Loucy (cell line): ENCODE results near the gene AGFG1.

Source experiments
- H2AFZ ChIP-seq: fragments of 200-600 bp; sonication (generic); 2 replicates; pipeline ENCODE4 v1.6.0; 2016; ENCODE audit warnings: antibody characterized with exemption, mild to moderate bottlenecking, low read length, moderate library complexity
- H3F3A ChIP-seq: fragments of 200-600 bp; 2 replicates; pipeline ENCODE4 v1.6.0; 2016; ENCODE audit warnings: antibody characterized with exemption, low read depth, mild to moderate bottlenecking
- H3K27me3 ChIP-seq: fragments of 200-600 bp; sonication (generic); 2 replicates; pipeline ENCODE4 v1.6.1; 2014; ENCODE audit warnings: low read length, mild to moderate bottlenecking; ENCODE audit not compliant: insufficient read depth, poor library complexity, severe bottlenecking
- H3K36me3 ChIP-seq: fragments of 200-600 bp; sonication (generic); 2 replicates; pipeline ENCODE4 v1.6.1; 2016; ENCODE audit warnings: low read length; ENCODE audit not compliant: insufficient read depth
- H3K4me1 ChIP-seq: fragments of 200-600 bp; sonication (generic); 2 replicates; pipeline ENCODE4 v1.5.1; 2014; ENCODE audit warnings: low read length, mild to moderate bottlenecking; ENCODE audit not compliant: insufficient read depth, poor library complexity, severe bottlenecking
- H3K4me2 ChIP-seq: fragments of 200-600 bp; sonication (generic); 2 replicates; pipeline ENCODE4 v1.6.0; 2014; ENCODE audit warnings: antibody characterized with exemption, low read length, low read depth, mild to moderate bottlenecking; ENCODE audit not compliant: poor library complexity, severe bottlenecking
- H3K4me3 ChIP-seq: fragments of 200-600 bp; sonication (generic); 2 replicates; pipeline ENCODE4 v1.5.1; 2014; ENCODE audit warnings: low read length, mild to moderate bottlenecking, mixed read lengths; ENCODE audit not compliant: poor library complexity, severe bottlenecking
- H3K79me2 ChIP-seq: fragments of 200-600 bp; sonication (generic); 2 replicates; pipeline ENCODE4 v1.6.1; 2014; ENCODE audit warnings: low read length; ENCODE audit not compliant: insufficient read depth
- H3K9ac ChIP-seq: fragments of 200-600 bp; sonication (generic); 2 replicates; pipeline ENCODE4 v1.6.0; 2014; ENCODE audit warnings: mild to moderate bottlenecking, low read depth, low read length, moderate library complexity; ENCODE audit not compliant: poor library complexity, severe bottlenecking
- H3K9me2 ChIP-seq: fragments of 200-600 bp; sonication (generic); replicated peaks from 2 replicates; pipeline ENCODE4 v1.6.1; 2016; ENCODE audit warnings: low read depth, low read length, mixed read lengths
- H3K9me3 ChIP-seq: fragments of 200-600 bp; sonication (generic); 2 replicates; pipeline ENCODE4 v1.6.1; 2014; ENCODE audit warnings: mild to moderate bottlenecking, antibody characterized with exemption, low read length, low read depth; ENCODE audit not compliant: insufficient read depth
- H4K20me1 ChIP-seq: fragments of 200-600 bp; sonication (generic); 2 replicates; pipeline ENCODE4 v1.6.0; 2014; ENCODE audit warnings: antibody characterized with exemption, low read length, mild to moderate bottlenecking; ENCODE audit not compliant: insufficient read depth, poor library complexity, severe bottlenecking
- EZH2phosphoT487 ChIP-seq: fragments of 200-600 bp; IDR thresholded peaks from 2 replicates; pipeline ENCODE4 v1.6.1; 2018; ENCODE audit warnings: antibody characterized with exemption, mild to moderate bottlenecking, moderate library complexity, borderline replicate concordance
- TF ChIP-seq, protein P1 (sequence below): fragments of 200-600 bp; sonication (generic); conservative IDR thresholded peaks from 2 replicates; pipeline ENCODE4 v1.5.1; 2014; ENCODE audit warnings: mild to moderate bottlenecking, antibody characterized with exemption, low read length

The AGFG1 gene

DNA sequence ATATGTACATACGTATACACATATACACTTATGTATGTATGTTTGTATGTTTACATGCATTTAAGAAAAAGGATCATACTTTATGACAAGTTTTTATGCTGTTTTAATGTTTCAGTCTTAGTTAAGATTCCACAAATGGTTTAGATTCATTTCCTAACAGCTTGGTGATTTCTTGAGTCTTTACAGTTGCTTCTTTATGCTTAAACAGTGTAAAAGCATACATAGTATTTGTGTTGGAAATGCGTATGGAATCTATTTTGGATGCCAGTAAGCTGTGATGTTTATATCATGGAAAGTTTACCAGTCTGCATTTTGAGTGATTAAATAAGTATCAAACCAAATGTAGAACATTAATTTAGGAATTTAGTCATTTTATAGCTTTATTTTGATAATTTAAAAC is 55.4 kb downstream of the AGFG1 start:
- H3K27me3 ChIP-seq, result no peaks in the 10 kb centered on the region
- no peak overlapping the region for H3K4me3 ChIP-seq
- peaks cover 82% of the 10 kb centered on the region for H3K36me3 ChIP-seq
- peaks cover 7% of the 10 kb centered on the region; the same call in 1 of the 2 replicates for H3K79me2 ChIP-seq
- no peak overlapping the region for H2AFZ ChIP-seq
- TF ChIP-seq, protein P1, sequence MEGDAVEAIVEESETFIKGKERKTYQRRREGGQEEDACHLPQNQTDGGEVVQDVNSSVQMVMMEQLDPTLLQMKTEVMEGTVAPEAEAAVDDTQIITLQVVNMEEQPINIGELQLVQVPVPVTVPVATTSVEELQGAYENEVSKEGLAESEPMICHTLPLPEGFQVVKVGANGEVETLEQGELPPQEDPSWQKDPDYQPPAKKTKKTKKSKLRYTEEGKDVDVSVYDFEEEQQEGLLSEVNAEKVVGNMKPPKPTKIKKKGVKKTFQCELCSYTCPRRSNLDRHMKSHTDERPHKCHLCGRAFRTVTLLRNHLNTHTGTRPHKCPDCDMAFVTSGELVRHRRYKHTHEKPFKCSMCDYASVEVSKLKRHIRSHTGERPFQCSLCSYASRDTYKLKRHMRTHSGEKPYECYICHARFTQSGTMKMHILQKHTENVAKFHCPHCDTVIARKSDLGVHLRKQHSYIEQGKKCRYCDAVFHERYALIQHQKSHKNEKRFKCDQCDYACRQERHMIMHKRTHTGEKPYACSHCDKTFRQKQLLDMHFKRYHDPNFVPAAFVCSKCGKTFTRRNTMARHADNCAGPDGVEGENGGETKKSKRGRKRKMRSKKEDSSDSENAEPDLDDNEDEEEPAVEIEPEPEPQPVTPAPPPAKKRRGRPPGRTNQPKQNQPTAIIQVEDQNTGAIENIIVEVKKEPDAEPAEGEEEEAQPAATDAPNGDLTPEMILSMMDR, result no peak
- no peak for TF ChIP-seq EZH2phosphoT487
- H4K20me1 ChIP-seq, result peaks cover 1% of the 10 kb centered on the region
- H3K9ac ChIP-seq, result no peak overlapping the region
- H3K9me3 ChIP-seq, result no peaks in the 10 kb centered on the region
- no peak overlapping the region for H3K4me2 ChIP-seq
- H3F3A ChIP-seq, result no peaks in the 10 kb centered on the region
- no peaks in the 10 kb centered on the region for H3K4me1 ChIP-seq
- H3K9me2 ChIP-seq, result no peaks in the 10 kb centered on the region

DNA sequence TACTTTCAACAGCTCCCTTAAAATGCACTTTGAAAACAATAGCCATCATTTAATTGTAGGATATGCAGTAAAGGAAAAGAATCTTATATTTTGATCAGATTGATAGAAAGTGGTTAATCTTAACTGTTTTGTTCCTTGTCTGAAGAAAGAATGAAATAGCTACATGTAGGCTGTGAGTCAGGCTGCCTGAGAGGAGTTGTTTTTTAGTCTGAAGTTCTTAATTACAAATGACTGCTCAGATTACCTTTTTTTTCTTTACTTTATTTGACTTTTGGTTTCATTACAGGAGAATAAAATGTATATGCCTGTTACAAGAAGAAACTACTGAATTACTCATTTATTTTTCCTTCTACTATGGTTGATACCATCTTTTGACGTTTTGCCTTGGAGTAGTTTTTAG is 56.8 kb downstream of the AGFG1 start:
- no peak overlapping the region for H3K9ac ChIP-seq
- peaks cover 88% of the 10 kb centered on the region for H3K36me3 ChIP-seq
- H4K20me1 ChIP-seq, result no peaks in the 10 kb centered on the region
- H3K4me2 ChIP-seq, result no peak overlapping the region
- TF ChIP-seq EZH2phosphoT487, result no peak
- TF ChIP-seq, protein P1, result no peak
- H3K9me2 ChIP-seq, result no peaks in the 10 kb centered on the region
- H3K79me2 ChIP-seq, result no peaks in the 10 kb centered on the region; the same call in 1 of the 2 replicates
- H3K27me3 ChIP-seq, result no peaks in the 10 kb centered on the region
- H3F3A ChIP-seq, result no peaks in the 10 kb centered on the region
- no peak overlapping the region for H3K4me3 ChIP-seq
- no peak overlapping the region for H2AFZ ChIP-seq
- no peaks in the 10 kb centered on the region for H3K9me3 ChIP-seq
- H3K4me1 ChIP-seq, result no peaks in the 10 kb centered on the region

DNA sequence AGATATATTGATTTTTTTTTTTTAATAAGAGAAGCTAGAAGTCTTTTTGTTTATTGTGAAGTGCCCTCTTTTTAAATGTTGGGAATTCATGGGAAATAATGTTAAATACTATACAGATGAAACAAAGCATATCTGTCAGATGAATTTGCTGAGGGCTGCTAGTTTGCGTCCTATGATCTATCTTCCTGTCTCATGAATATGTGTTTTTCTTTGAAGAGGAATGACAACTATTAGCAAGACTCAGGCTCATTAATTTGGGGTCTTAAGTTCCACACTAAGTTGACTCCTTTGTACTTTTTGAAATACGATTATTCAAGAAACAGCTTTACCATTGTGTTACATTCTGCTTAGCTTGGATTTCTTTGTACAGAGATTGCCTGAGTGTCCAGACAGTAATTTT is 57.9 kb downstream of the AGFG1 start:
- no peak overlapping the region for H2AFZ ChIP-seq
- H3K9me2 ChIP-seq, result no peaks in the 10 kb centered on the region
- H3K27me3 ChIP-seq, result no peaks in the 10 kb centered on the region
- no peaks in the 10 kb centered on the region for H3K4me1 ChIP-seq
- H3K79me2 ChIP-seq, result no peaks in the 10 kb centered on the region
- TF ChIP-seq EZH2phosphoT487, result no peak
- TF ChIP-seq, protein P1, result no peak
- no peaks in the 10 kb centered on the region for H4K20me1 ChIP-seq
- H3K9me3 ChIP-seq, result no peaks in the 10 kb centered on the region
- no peak overlapping the region for H3K9ac ChIP-seq
- H3F3A ChIP-seq, result no peaks in the 10 kb centered on the region
- no peak overlapping the region for H3K4me3 ChIP-seq
- no peak overlapping the region for H3K4me2 ChIP-seq
- H3K36me3 ChIP-seq, result peaks cover 88% of the 10 kb centered on the region
